ENCODE results near the gene ACAA2.

The ACAA2 gene

GRCh38 chr18:49762191-49763077 is 50.9 kb downstream of the ACAA2 start:
- TF ChIP-seq, protein P1, sequence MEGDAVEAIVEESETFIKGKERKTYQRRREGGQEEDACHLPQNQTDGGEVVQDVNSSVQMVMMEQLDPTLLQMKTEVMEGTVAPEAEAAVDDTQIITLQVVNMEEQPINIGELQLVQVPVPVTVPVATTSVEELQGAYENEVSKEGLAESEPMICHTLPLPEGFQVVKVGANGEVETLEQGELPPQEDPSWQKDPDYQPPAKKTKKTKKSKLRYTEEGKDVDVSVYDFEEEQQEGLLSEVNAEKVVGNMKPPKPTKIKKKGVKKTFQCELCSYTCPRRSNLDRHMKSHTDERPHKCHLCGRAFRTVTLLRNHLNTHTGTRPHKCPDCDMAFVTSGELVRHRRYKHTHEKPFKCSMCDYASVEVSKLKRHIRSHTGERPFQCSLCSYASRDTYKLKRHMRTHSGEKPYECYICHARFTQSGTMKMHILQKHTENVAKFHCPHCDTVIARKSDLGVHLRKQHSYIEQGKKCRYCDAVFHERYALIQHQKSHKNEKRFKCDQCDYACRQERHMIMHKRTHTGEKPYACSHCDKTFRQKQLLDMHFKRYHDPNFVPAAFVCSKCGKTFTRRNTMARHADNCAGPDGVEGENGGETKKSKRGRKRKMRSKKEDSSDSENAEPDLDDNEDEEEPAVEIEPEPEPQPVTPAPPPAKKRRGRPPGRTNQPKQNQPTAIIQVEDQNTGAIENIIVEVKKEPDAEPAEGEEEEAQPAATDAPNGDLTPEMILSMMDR (IDR thresholded peaks at IDR 0.05; ENCODE audit: low read depth, low read length) = no peak
- no peak for DNase-seq (ENCODE audit: extremely low read depth, low read depth)

DNA sequence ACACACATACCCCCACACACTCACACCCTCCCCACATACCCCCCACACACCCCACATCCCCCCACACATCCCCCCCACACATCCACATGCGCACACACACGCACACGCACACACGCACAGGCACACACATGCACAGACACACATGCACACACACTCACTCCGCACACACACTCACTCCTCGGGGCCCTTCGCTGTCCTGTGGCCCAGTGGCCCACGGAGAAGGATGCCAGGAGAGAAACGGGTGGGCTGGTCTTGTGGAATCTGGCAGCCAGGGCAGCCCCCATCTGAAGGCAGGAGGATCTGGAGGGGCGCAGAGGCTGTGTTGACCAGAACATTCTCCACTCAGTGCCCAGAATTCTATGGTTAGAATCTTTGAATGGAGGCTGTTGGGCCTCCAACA is 51.6 kb downstream of the ACAA2 start:
- no peak for DNase-seq (ENCODE audit: extremely low read depth, low read depth)
- TF ChIP-seq, protein P1 (IDR thresholded peaks at IDR 0.05; ENCODE audit: low read depth, low read length) = no peak

DNA sequence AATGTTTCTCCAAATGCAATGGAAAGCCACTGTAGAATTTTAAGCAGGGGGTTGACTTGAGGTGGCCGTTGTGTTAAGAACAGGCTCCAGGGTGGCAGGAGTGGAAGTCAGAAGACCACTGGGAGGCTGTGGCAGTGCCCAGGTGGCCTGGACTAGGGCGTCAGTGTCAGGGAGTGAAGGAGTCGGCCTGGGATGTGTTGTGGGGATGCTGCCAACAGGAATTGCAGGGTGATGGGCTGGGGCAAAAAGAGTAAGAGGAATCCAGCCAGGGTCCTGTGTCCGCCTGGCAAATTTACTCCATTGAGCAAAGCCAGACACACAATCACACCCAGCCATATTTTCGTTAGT is 55.1 kb downstream of the ACAA2 start:
- DNase-seq (ENCODE audit: extremely low read depth, low read depth) = no peak
- TF ChIP-seq, protein P1 (IDR thresholded peaks at IDR 0.05; ENCODE audit: low read depth, low read length) = no peak

DNA sequence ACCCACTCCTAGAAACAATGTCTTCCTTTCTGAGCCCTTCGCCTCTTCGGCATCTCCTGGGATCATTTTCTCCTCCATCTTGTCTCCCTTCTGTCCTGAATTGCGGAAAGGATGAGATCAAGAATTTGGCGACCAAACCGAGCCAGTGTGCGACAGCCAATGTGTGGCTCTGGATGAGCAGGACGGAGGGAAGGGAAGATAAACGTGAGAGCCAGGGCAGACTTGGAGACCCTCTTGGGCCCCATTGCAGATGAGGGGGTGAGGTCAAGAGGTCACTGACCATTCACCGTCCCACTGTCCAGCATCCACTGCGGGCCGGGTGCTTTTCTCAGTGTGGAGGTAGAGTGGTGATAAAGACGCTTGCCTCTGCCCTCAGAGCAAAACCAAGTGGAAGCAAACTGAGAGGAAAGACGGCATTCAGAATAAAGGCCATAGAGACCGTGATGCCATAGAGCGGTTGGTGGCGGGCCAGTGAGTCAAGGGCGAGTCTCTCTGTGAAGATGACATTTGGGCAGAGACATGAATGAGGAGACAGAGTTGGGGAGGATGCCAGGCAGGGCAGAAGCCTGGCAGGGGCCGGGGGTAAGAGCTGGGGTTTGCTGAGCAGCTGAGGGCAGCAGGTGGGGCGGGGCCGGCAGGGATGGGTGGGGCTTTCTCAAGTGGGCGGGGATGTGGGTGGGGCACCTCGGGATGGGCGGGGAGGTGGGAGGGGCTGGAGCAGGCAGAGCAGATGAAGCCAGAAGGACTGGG is 55.6 kb downstream of the ACAA2 start:
- DNase-seq (ENCODE audit: extremely low read depth, low read depth) = no peak
- TF ChIP-seq, protein P1 (IDR thresholded peaks at IDR 0.05; ENCODE audit: low read depth, low read length) = no peak

DNA sequence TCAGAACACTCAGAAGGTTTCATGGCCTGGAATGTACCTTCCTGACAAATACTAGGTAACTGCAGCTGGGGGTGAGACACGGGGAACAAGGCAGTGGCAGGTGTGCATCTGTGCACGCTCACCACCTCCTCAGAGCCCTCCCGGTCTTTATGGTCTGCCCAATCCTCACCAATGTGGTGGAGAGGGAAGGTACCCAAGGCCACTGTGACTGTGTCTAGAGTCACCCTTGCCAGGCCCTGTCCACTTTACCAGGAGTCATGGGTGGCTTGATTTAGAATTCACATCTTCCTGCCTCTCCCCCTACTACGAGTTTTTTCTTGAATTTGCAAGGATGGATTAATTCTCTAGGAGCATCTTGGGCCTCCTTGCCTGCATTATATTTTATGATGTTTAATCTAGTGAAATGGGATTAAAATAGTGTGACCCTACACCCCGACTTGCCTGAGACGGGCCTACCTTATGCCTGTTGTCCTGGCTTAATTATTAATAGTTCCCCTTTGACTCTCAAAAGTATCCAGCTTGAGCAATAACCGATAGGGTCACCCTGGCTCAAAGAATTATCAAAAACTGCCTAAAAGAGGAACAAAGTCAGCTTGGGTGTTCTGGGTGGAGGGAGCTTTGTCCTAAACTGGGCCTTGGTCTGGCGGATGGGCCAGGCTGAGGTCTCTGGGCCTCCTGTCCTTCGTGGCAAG is 56.5 kb downstream of the ACAA2 start:
- DNase-seq (ENCODE audit: extremely low read depth, low read depth) = no peak
- TF ChIP-seq, protein P1 (IDR thresholded peaks at IDR 0.05; ENCODE audit: low read depth, low read length) = no peak

DNA sequence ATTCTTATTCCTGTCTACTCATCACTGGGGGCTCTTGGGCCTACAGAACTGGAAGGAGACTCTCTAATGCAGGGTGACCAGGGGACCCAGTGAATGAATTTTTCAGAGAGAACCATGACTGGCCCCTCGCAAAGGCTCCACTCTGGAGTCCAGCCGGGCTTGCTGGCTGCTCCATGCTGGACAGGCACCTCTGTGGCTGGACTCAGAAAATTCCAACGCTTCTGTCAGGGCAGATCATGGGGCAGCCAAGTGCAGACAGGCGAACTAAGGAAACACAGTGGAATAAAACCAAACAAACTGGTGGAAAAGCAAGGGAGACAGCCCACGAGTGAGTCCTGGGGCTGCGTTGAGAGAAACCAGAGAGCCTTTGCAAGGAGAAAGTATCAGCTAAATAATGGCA is 57.2 kb downstream of the ACAA2 start:
- TF ChIP-seq, protein P1 (IDR thresholded peaks at IDR 0.05; ENCODE audit: low read depth, low read length) = no peak
- DNase-seq (ENCODE audit: extremely low read depth, low read depth) = no peak
